Uterus (tissue), 2 donors: ENCODE data around the gene JOSD1.

ENCODE experiments used
- CTCF ChIP-seq, 4 experiments: fragments of 200-600 bp in 2 of 4; fragments of 450-650 bp in 2 of 4; sonication (generic) in 2 of 4; IDR thresholded peaks; one replicate each; pipeline ENCODE4 v1.5.1; 2016 to 2019; ENCODE audit warnings: antibody characterized with exemption in 4 of 4, mild to moderate bottlenecking in 2 of 4, moderate library complexity in 1 of 4
- POLR2A ChIP-seq, 2 donors: fragments of 450-650 bp; IDR thresholded peaks; one replicate each; pipeline ENCODE4 v1.6.1; 2016; ENCODE audit warnings: antibody characterized with exemption in 2 of 2, mild to moderate bottlenecking in 1 of 2, moderate library complexity in 1 of 2

DNA sequence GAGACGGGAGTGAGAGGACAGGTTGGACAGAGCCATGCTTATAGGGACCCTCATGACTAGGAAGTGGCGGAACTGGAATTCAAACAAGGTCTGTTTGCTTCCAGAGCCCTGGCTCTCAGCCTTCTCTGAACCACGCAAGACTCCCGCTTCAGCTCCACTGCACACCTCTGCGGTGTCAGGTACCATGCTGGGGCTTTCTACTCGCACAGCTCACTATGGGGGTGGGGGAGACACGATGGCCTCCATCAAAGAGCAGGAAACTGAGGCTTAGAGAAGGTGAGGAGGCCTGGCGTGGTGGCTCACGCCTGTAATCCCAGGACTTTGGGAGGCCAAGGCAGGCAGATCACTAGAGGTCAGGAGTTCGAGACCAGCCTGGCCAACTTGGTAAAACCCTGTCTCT lies 40.8 kb upstream of the JOSD1 start:
- TF ChIP-seq POLR2A (IDR thresholded peaks at IDR 0.05) (no peak), CTCF (IDR thresholded peaks at IDR 0.05) (no peak)
